ENCODE data around the gene MON1B.

Gene MON1B

DNA sequence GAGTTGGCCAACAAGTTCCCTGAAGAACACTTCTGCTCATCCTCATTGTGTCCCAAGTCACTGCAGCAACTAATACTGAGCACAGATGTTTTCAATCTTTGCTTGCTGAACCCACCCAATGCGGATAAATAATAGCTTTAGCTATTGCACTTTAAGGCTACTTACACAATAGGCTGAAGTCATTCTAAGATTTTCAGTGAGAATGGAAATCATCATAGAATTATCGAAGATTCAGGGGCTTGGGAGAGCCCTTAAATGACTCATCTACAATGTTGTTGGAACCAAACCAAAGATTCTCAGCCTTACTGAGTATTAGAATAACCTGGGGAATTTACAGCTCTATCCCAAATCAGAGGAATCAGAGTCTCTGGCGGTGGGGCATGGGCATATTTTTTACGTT is 59.4 kb downstream of the MON1B start:
- no peak for DNase-seq (ENCODE audit: low spot score)

All from D341Med (cell line).